Left ventricle myocardium inferior (tissue), 1 donor: ENCODE measurements around the gene NUMBL. TPM values are rescaled to one million over a fixed set of nuclear protein-coding genes. Genes with fewer than 3 reads are reported as not detected.
A peak's percentile ranks its signal among the peaks of the same experiment; 100 is the strongest.
"Not testable (repeated sequence)": the region's sequence is repeated elsewhere in the genome, so short reads cannot be mapped to it uniquely, and the experiment has no call there.

Experiments used
- DNase-seq: peaks from one replicate; pipeline ENCODE4 v3.0.0-alpha.2; 2020
- H3K27ac ChIP-seq: fragments of 200-600 bp; replicated peaks from 2 replicates; pipeline ENCODE4 v1.8.0; 2021
- H3K27me3 ChIP-seq: fragments of 200-600 bp; 2 replicates; pipeline ENCODE4 v1.8.0; 2021; ENCODE audit warnings: low read depth
- H3K36me3 ChIP-seq: fragments of 200-600 bp; 2 replicates; pipeline ENCODE4 v1.8.0; 2021
- H3K4me1 ChIP-seq: fragments of 200-600 bp; 2 replicates; pipeline ENCODE4 v1.8.0; 2021
- H3K4me3 ChIP-seq: fragments of 200-600 bp; 2 replicates; pipeline ENCODE4 v1.8.0; 2021; ENCODE audit warnings: mild to moderate bottlenecking, moderate library complexity
- H3K9me3 ChIP-seq: fragments of 200-600 bp; replicated peaks from 2 replicates; pipeline ENCODE4 v1.8.0; 2021
- intact Hi-C: fragments of 100-400 bp; cut with micrococcal nuclease; formaldehyde crosslinking; loops from one replicate; pipeline ENCODE4 v1.11.0; 2022
- total RNA-seq: library from RNA; stranded (reverse); fragmentation: NEBNext Ultra II Directional; extraction: Animal tissue kit (Norgen Biotek cat#: 25700); gene quantifications from one replicate; pipeline ENCODE4 v1.2.1, GENCODE V29; 2021
- TF ChIP-seq, protein P1 (sequence below): fragments of 200-600 bp; IDR thresholded peaks from 2 replicates; pipeline ENCODE4 v1.8.0; 2021; ENCODE audit warnings: antibody characterized with exemption, mild to moderate bottlenecking, borderline replicate concordance
- donor health status: DM: no; HTN: yes; CAD: no; lungs with severe emphysema.

Gene NUMBL
- total RNA-seq, 1 donor from 2014 or later: 14.7 TPM

DNA sequence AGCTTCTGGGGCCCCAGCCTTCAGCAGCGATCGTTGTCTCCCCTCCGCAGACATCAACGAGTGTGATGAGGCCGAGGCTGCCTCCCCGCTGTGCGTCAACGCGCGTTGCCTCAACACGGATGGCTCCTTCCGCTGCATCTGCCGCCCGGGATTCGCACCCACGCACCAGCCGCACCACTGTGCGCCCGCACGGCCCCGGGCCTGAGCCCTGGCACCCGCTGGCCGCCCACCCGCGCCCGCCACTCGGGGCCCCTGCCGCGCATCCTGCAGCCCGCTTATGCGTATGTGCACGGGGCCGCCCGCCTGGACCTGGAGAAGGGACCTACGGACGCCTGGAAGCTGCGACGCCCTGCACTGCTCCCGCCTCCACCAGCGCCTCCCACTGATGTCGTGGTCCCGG lies 61.1 kb downstream of the NUMBL start:
- H3K4me3 ChIP-seq: no peak overlapping the region
- no peak for DNase-seq
- intact Hi-C loops: no loop called here
- H3K36me3 ChIP-seq: peaks cover 51% of the 10 kb centered on the region
- H3K27ac ChIP-seq: no peak overlapping the region
- no peaks in the 10 kb centered on the region for H3K27me3 ChIP-seq
- TF ChIP-seq, protein P1, sequence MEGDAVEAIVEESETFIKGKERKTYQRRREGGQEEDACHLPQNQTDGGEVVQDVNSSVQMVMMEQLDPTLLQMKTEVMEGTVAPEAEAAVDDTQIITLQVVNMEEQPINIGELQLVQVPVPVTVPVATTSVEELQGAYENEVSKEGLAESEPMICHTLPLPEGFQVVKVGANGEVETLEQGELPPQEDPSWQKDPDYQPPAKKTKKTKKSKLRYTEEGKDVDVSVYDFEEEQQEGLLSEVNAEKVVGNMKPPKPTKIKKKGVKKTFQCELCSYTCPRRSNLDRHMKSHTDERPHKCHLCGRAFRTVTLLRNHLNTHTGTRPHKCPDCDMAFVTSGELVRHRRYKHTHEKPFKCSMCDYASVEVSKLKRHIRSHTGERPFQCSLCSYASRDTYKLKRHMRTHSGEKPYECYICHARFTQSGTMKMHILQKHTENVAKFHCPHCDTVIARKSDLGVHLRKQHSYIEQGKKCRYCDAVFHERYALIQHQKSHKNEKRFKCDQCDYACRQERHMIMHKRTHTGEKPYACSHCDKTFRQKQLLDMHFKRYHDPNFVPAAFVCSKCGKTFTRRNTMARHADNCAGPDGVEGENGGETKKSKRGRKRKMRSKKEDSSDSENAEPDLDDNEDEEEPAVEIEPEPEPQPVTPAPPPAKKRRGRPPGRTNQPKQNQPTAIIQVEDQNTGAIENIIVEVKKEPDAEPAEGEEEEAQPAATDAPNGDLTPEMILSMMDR: no peak
- peaks cover 17% of the 10 kb centered on the region for H3K4me1 ChIP-seq
- no peaks in the 10 kb centered on the region for H3K9me3 ChIP-seq

DNA sequence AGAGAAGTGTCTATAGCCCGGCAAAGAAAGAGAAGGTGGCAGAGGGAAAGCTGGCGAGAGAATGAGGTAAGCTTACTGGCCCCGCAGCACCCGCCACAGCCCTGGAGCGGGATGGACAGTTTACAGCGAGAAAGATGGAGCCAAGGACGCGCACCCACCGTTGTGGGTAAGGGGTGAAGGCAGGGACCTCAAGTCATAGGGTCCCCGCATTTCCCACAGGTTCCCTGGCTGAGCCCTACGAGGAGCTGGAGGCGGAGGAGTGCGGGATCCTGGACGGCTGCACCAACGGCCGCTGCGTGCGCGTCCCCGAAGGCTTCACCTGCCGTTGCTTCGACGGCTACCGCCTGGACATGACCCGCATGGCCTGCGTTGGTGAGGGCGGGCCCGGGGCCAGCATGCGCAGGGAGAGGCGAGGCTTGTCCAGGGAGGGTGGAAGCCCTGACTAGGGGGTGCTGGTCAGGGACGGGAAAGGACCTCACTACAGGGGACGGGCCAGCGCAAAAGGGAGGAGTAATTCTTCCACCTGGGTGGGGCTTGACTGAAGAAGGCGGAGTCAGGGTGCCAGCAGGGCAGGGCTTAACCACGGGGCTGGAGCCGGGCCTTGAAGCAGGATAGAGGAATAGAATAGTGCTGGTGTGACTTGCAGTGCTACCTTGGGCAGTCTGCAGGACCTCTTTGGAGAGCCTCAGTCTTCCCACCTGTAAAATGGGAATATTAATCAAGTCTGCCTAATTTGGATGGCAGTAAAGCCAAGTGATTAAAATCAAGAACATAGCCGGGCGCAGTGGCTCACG lies 62.8 kb downstream of the NUMBL start:
- DNase-seq: no peak
- intact Hi-C loops: no loop called here
- H3K9me3 ChIP-seq: no peaks in the 10 kb centered on the region
- no peak overlapping the region for H3K4me3 ChIP-seq
- no peaks in the 10 kb centered on the region for H3K27me3 ChIP-seq
- H3K4me1 ChIP-seq: peaks cover 8% of the 10 kb centered on the region
- no peak overlapping the region for H3K27ac ChIP-seq
- TF ChIP-seq, protein P1: no peak
- peaks cover 66% of the 10 kb centered on the region for H3K36me3 ChIP-seq

DNA sequence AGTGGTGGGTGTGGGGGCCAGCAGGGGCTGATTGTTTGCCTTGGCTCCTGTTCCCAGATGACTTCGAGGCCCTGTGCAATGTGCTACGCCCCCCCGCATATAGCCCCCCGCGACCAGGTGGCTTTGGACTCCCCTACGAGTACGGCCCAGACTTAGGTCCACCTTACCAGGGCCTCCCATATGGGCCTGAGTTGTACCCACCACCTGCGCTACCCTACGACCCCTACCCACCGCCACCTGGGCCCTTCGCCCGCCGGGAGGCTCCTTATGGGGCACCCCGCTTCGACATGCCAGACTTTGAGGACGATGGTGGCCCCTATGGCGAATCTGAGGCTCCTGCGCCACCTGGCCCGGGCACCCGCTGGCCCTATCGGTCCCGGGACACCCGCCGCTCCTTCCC lies 63.5 kb downstream of the NUMBL start:
- no peak overlapping the region for H3K27ac ChIP-seq
- TF ChIP-seq, protein P1: no peak
- H3K36me3 ChIP-seq: peaks cover 73% of the 10 kb centered on the region
- H3K9me3 ChIP-seq: no peaks in the 10 kb centered on the region
- H3K27me3 ChIP-seq: no peaks in the 10 kb centered on the region
- peaks cover 8% of the 10 kb centered on the region for H3K4me1 ChIP-seq
- no peak overlapping the region for H3K4me3 ChIP-seq
- intact Hi-C loops: no loop called here
- DNase-seq: no peak

DNA sequence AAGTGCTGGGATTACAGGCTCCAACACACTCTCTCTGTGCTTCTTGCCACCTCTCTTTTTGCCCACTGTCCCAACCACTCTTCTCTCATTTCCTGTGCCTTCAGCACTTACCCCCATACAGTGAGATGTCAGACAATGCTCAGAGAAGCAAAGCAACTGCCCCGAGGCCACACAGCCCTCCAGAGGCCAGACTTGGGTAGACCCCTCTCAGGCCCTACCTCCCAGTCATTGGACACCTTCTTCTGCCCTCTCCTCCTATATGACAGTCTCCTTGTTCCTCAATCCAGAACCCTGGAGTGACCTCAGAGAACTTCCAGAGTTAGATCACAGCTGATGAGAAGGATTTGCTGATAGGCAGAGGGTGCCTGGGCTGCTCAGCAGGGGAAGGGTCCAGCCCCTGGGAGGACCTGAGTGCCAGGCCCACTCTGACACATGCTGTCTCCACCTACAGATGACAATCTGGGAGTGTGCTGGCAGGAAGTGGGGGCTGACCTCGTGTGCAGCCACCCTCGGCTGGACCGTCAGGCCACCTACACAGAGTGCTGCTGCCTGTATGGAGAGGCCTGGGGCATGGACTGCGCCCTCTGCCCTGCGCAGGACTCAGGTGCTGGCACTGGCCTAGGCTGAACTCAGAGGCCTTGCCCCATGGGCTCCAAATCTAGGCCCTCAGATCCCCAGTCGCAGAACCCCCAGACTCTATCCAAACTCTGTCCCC lies 64.9 kb downstream of the NUMBL start:
- H3K9me3 ChIP-seq: no peaks in the 10 kb centered on the region
- no peaks in the 10 kb centered on the region for H3K27me3 ChIP-seq
- H3K27ac ChIP-seq: peak overlapping the region; percentile 8
- no peak overlapping the region for H3K4me3 ChIP-seq
- peaks cover 87% of the 10 kb centered on the region for H3K36me3 ChIP-seq
- intact Hi-C loops: no loop called here
- DNase-seq: no peak
- no peaks in the 10 kb centered on the region for H3K4me1 ChIP-seq
- TF ChIP-seq, protein P1: no peak

DNA sequence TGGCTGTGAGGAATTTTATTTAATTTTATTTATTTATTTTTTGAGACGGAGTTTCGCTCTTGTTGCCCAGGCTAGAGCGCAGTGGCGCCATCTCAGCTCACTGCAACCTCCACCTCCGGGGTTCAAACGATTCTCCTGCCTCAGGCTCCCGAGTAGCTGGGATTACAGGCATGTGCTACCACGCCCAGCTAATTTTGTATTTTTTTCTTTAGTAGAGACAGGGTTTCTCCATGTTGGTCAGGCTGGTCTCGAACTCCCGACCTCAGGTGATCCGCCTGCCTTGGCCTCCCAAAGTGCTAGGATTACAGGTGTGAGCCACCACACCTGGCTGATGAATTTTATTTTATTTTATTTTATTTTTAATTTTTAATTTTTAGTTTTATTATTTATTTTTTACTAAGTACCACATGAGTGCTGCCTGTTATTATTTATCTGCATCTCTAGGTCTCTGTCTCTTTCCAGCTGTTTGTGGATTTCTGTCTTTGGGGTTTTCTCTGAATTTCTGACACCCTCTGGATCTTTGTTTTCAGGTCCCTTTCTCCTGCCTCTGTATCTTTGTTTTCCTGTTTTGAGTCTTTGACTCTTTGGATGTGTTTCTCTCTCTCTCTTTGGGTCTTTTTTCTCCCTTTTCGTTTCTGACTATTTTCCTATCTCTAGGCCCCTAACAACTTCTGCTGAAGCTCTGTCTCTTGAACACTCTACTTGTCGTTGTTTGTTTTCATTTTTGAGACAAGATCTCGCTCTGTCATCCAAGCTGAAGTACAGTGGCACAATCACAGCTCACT lies 65.9 kb downstream of the NUMBL start:
- H3K27ac ChIP-seq, H3K27me3 ChIP-seq, H3K4me1 ChIP-seq, DNase-seq, H3K4me3 ChIP-seq, H3K9me3 ChIP-seq, intact Hi-C loops: not testable (repeated sequence)
- peaks cover 90% of the 10 kb centered on the region for H3K36me3 ChIP-seq
